Measurements from ENCODE around the gene SLU7. TPM values are rescaled to one million over a fixed set of nuclear protein-coding genes. Genes with fewer than 3 reads are reported as not detected.
A peak's percentile ranks its signal among the peaks of the same experiment; 100 is the strongest.

Gene SLU7
- polyA plus RNA-seq, 2 donors: 22.8 to 23.9 TPM

- Histone ChIP-seq H3K9me3 (ENCODE audit: control insufficient read depth in 2 of 2, insufficient read depth in 1 of 2, low read depth in 1 of 2, low read length in 1 of 2) (no peaks in the 10 kb centered on the region), H3K27me3 (ENCODE audit: control insufficient read depth in 1 of 2, insufficient read depth in 2 of 2, low read length in 2 of 2) (no peaks in the 10 kb centered on the region), H3K4me1 (ENCODE audit: control insufficient read depth in 2 of 2, insufficient read depth in 2 of 2, low read length in 1 of 2) (no peaks in the 10 kb centered on the region), H3K27ac (ENCODE audit: low read depth in 2 of 2, low read length in 1 of 2) (no peak overlapping the region), H3K4me3 (ENCODE audit: low read depth in 1 of 2, low read length in 2 of 2) (no peak overlapping the region), H3K36me3 (ENCODE audit: control insufficient read depth in 2 of 2, insufficient read depth in 2 of 2, low read length in 1 of 2) (no peaks in the 10 kb centered on the region)
- WGBS, 2 donors: 84 to 92% methylated on average over 9 of the region's 9 CpGs
Observed at GRCh38 chr5:160361624-160362228, 57.2 kb downstream of the SLU7 start.

GRCh38 chr5:160360310-160360709 lies 58.6 kb downstream of the SLU7 start:
- no peaks in the 10 kb centered on the region for H3K9me3 ChIP-seq (ENCODE audit: control insufficient read depth in 2 of 2, insufficient read depth in 1 of 2, low read depth in 1 of 2, low read length in 1 of 2)
- no peak overlapping the region for H3K4me3 ChIP-seq (ENCODE audit: low read depth in 1 of 2, low read length in 2 of 2)
- H3K27me3 ChIP-seq (ENCODE audit: control insufficient read depth in 1 of 2, insufficient read depth in 2 of 2, low read length in 2 of 2): no peaks in the 10 kb centered on the region
- WGBS, 2 donors: 40 to 53% methylated on average over 3 of the region's 3 CpGs
- H3K36me3 ChIP-seq (ENCODE audit: control insufficient read depth in 2 of 2, insufficient read depth in 2 of 2, low read length in 1 of 2): no peaks in the 10 kb centered on the region
- H3K4me1 ChIP-seq (ENCODE audit: control insufficient read depth in 2 of 2, insufficient read depth in 2 of 2, low read length in 1 of 2): no peaks in the 10 kb centered on the region
- H3K27ac ChIP-seq (ENCODE audit: low read depth in 2 of 2, low read length in 1 of 2): peak overlapping the region in 1 of 2 donors; percentile 14

- peak overlapping the region in 1 of 2 donors; percentile 14 for H3K27ac ChIP-seq (ENCODE audit: low read depth in 2 of 2, low read length in 1 of 2)
- no peaks in the 10 kb centered on the region for H3K9me3 ChIP-seq (ENCODE audit: control insufficient read depth in 2 of 2, insufficient read depth in 1 of 2, low read depth in 1 of 2, low read length in 1 of 2)
- H3K27me3 ChIP-seq (ENCODE audit: control insufficient read depth in 1 of 2, insufficient read depth in 2 of 2, low read length in 2 of 2): no peaks in the 10 kb centered on the region
- no peaks in the 10 kb centered on the region for H3K36me3 ChIP-seq (ENCODE audit: control insufficient read depth in 2 of 2, insufficient read depth in 2 of 2, low read length in 1 of 2)
- 33 to 48% methylated on average over 4 of the region's 4 CpGs for whole genome bisulfite sequencing, 2 donors
- H3K4me1 ChIP-seq (ENCODE audit: control insufficient read depth in 2 of 2, insufficient read depth in 2 of 2, low read length in 1 of 2): no peaks in the 10 kb centered on the region
- H3K4me3 ChIP-seq (ENCODE audit: low read depth in 1 of 2, low read length in 2 of 2): no peak overlapping the region
Observed at GRCh38 chr5:160359816-160360215, 59.1 kb downstream of the SLU7 start.

- 0 to 33% methylated on average over 1 of the region's 1 CpG for WGBS, 2 donors
- Histone ChIP-seq H3K27me3 (ENCODE audit: control insufficient read depth in 1 of 2, insufficient read depth in 2 of 2, low read length in 2 of 2) (no peaks in the 10 kb centered on the region), H3K9me3 (ENCODE audit: control insufficient read depth in 2 of 2, insufficient read depth in 1 of 2, low read depth in 1 of 2, low read length in 1 of 2) (no peaks in the 10 kb centered on the region), H3K4me3 (ENCODE audit: low read depth in 1 of 2, low read length in 2 of 2) (no peak overlapping the region), H3K4me1 (ENCODE audit: control insufficient read depth in 2 of 2, insufficient read depth in 2 of 2, low read length in 1 of 2) (no peaks in the 10 kb centered on the region), H3K27ac (ENCODE audit: low read depth in 2 of 2, low read length in 1 of 2) (no peak overlapping the region), H3K36me3 (ENCODE audit: control insufficient read depth in 2 of 2, insufficient read depth in 2 of 2, low read length in 1 of 2) (no peaks in the 10 kb centered on the region)
Observed at GRCh38 chr5:160359242-160359641, 59.6 kb downstream of the SLU7 start.

GRCh38 chr5:160357861-160358411 lies 60.9 kb downstream of the SLU7 start:
- no peaks in the 10 kb centered on the region for H3K9me3 ChIP-seq (ENCODE audit: control insufficient read depth in 2 of 2, insufficient read depth in 1 of 2, low read depth in 1 of 2, low read length in 1 of 2)
- H3K36me3 ChIP-seq (ENCODE audit: control insufficient read depth in 2 of 2, insufficient read depth in 2 of 2, low read length in 1 of 2): no peaks in the 10 kb centered on the region
- peak overlapping the region; percentile 23 to 81 for H3K27ac ChIP-seq (ENCODE audit: low read depth in 2 of 2, low read length in 1 of 2)
- H3K27me3 ChIP-seq (ENCODE audit: control insufficient read depth in 1 of 2, insufficient read depth in 2 of 2, low read length in 2 of 2): no peaks in the 10 kb centered on the region
- H3K4me3 ChIP-seq (ENCODE audit: low read depth in 1 of 2, low read length in 2 of 2): no peak overlapping the region
- no peaks in the 10 kb centered on the region for H3K4me1 ChIP-seq (ENCODE audit: control insufficient read depth in 2 of 2, insufficient read depth in 2 of 2, low read length in 1 of 2)
- 53 to 55% methylated on average over 7 of the region's 7 CpGs for WGBS, 2 donors

- Histone ChIP-seq H3K4me3 (ENCODE audit: low read depth in 1 of 2, low read length in 2 of 2) (no peak overlapping the region), H3K9me3 (ENCODE audit: control insufficient read depth in 2 of 2, insufficient read depth in 1 of 2, low read depth in 1 of 2, low read length in 1 of 2) (no peaks in the 10 kb centered on the region), H3K36me3 (ENCODE audit: control insufficient read depth in 2 of 2, insufficient read depth in 2 of 2, low read length in 1 of 2) (no peaks in the 10 kb centered on the region), H3K27me3 (ENCODE audit: control insufficient read depth in 1 of 2, insufficient read depth in 2 of 2, low read length in 2 of 2) (no peaks in the 10 kb centered on the region), H3K4me1 (ENCODE audit: control insufficient read depth in 2 of 2, insufficient read depth in 2 of 2, low read length in 1 of 2) (no peaks in the 10 kb centered on the region), H3K27ac (ENCODE audit: low read depth in 2 of 2, low read length in 1 of 2) (peak overlapping the region in 1 of 2 donors; percentile 23)
- 67 to 74% methylated on average over 7 of the region's 7 CpGs for WGBS, 2 donors
Observed at GRCh38 chr5:160357394-160357793, 61.5 kb downstream of the SLU7 start.

GRCh38 chr5:160356550-160357347 lies 62.1 kb downstream of the SLU7 start:
- no peaks in the 10 kb centered on the region for H3K4me1 ChIP-seq (ENCODE audit: control insufficient read depth in 2 of 2, insufficient read depth in 2 of 2, low read length in 1 of 2)
- 59 to 65% methylated on average over 7 of the region's 7 CpGs for WGBS, 2 donors

GRCh38 chr5:160354666-160355065 lies 64.2 kb downstream of the SLU7 start:
- H3K36me3 ChIP-seq (ENCODE audit: control insufficient read depth in 2 of 2, insufficient read depth in 2 of 2, low read length in 1 of 2): no peaks in the 10 kb centered on the region
- WGBS, 2 donors: 91 to 93% methylated on average over 14 of the region's 14 CpGs
- no peak overlapping the region for H3K4me3 ChIP-seq (ENCODE audit: low read depth in 1 of 2, low read length in 2 of 2)
- no peak overlapping the region for H3K27ac ChIP-seq (ENCODE audit: low read depth in 2 of 2, low read length in 1 of 2)
- no peaks in the 10 kb centered on the region for H3K4me1 ChIP-seq (ENCODE audit: control insufficient read depth in 2 of 2, insufficient read depth in 2 of 2, low read length in 1 of 2)
- no peaks in the 10 kb centered on the region for H3K9me3 ChIP-seq (ENCODE audit: control insufficient read depth in 2 of 2, insufficient read depth in 1 of 2, low read depth in 1 of 2, low read length in 1 of 2)
- H3K27me3 ChIP-seq (ENCODE audit: control insufficient read depth in 1 of 2, insufficient read depth in 2 of 2, low read length in 2 of 2): no peaks in the 10 kb centered on the region

More at GRCh38 chr5:160356550-160357347, 62.1 kb downstream of the SLU7 start:
- H3K4me3 ChIP-seq (ENCODE audit: low read depth in 1 of 2, low read length in 2 of 2): no peak overlapping the region
- H3K27ac ChIP-seq (ENCODE audit: low read depth in 2 of 2, low read length in 1 of 2): no peak overlapping the region
- no peaks in the 10 kb centered on the region for H3K9me3 ChIP-seq (ENCODE audit: control insufficient read depth in 2 of 2, insufficient read depth in 1 of 2, low read depth in 1 of 2, low read length in 1 of 2)
- no peaks in the 10 kb centered on the region for H3K27me3 ChIP-seq (ENCODE audit: control insufficient read depth in 1 of 2, insufficient read depth in 2 of 2, low read length in 2 of 2)
- H3K36me3 ChIP-seq (ENCODE audit: control insufficient read depth in 2 of 2, insufficient read depth in 2 of 2, low read length in 1 of 2): no peaks in the 10 kb centered on the region

- no peaks in the 10 kb centered on the region for H3K4me1 ChIP-seq (ENCODE audit: control insufficient read depth in 2 of 2, insufficient read depth in 2 of 2, low read length in 1 of 2)
- WGBS, 2 donors: 81 to 84% methylated on average over 8 of the region's 8 CpGs
- H3K27ac ChIP-seq (ENCODE audit: low read depth in 2 of 2, low read length in 1 of 2): no peak overlapping the region
- no peaks in the 10 kb centered on the region for H3K36me3 ChIP-seq (ENCODE audit: control insufficient read depth in 2 of 2, insufficient read depth in 2 of 2, low read length in 1 of 2)
- no peak overlapping the region for H3K4me3 ChIP-seq (ENCODE audit: low read depth in 1 of 2, low read length in 2 of 2)
- H3K27me3 ChIP-seq (ENCODE audit: control insufficient read depth in 1 of 2, insufficient read depth in 2 of 2, low read length in 2 of 2): no peaks in the 10 kb centered on the region
- H3K9me3 ChIP-seq (ENCODE audit: control insufficient read depth in 2 of 2, insufficient read depth in 1 of 2, low read depth in 1 of 2, low read length in 1 of 2): no peaks in the 10 kb centered on the region
Observed at GRCh38 chr5:160353379-160353778, 65.5 kb downstream of the SLU7 start.
